HEK293T (cell line): ENCODE measurements around the gene GRAP2.

ENCODE experiments used
- BHLHE40 ChIP-seq: fragments of 450-650 bp; IDR thresholded peaks from 2 replicates; pipeline ENCODE4 v1.6.1; 2016; ENCODE audit warnings: mild to moderate bottlenecking, moderate library complexity, borderline replicate concordance
- FOXA1 ChIP-seq: fragments of 450-650 bp; IDR thresholded peaks from 2 replicates; pipeline ENCODE4 v1.6.1; 2016; ENCODE audit warnings: mild to moderate bottlenecking
- SP1 ChIP-seq: fragments of 450-650 bp; IDR thresholded peaks from 2 replicates; pipeline ENCODE4 v1.6.1; 2017

- no peak for TF ChIP-seq FOXA1
- TF ChIP-seq SP1: no peak
- no peak for TF ChIP-seq BHLHE40
Measured at GRCh38 chr22:40002935-40003715, 102.2 kb downstream of the GRAP2 start.
